Adipose tissue (tissue), 3 donors: Measurements from ENCODE around the gene ZDHHC5. TPM values are rescaled to one million over a fixed set of nuclear protein-coding genes. Genes with fewer than 3 reads are reported as not detected.
"Not testable (repeated sequence)": the region's sequence is repeated elsewhere in the genome, so short reads cannot be mapped to it uniquely, and the experiment has no call there.

ENCODE experiments used
- H3K27ac ChIP-seq: one replicate; pipeline ENCODE4 v1.5.1; 2013; ENCODE audit warnings: low read depth, low read length
- WGBS, 3 donors: extraction: QIAGEN DNeasy Blood & Tissue Kit; methylation state at CpG; one replicate each; pipeline ENCODE4 v1.1.7; 2013; 5-methylcytosine and 5-hydroxymethylcytosine counted together
- polyA plus RNA-seq, 3 donors: library from polyadenylated mRNA; stranded (reverse); fragments of 200-250 nt; gene quantifications; one replicate each; pipeline ENCODE4 v1.2.3, GENCODE V29; 2013
- donor health status: healthy with polysubstance abuse.
- donor health status: Bipolar disorder and iron deficiency.
- donor health status: healthy.

ZDHHC5 gene
- polyA plus RNA-seq, 3 donors, result 17.5 to 34.6 (median 18.0) TPM

- H3K27ac ChIP-seq, result no peak overlapping the region
- 92 to 95% (median 93%) methylated on average over 5 of the region's 5 CpGs for WGBS, 3 donors
Observed at GRCh38 chr11:57709802-57710367, 42.0 kb downstream of the ZDHHC5 start.

GRCh38 chr11:57711414-57712255 is 43.7 kb downstream of the ZDHHC5 start, which contains the start of gene MED19:
Gene MED19 (minus strand): TSS chr11:57712215. CDS start chr11:57712179, 36 bp downstream.
- H3K27ac ChIP-seq, result peak within 1 kb of the TSS; percentile 51
- WGBS, 3 donors, result 3 to 9% (median 6%) methylated on average over 51 of the region's 51 CpGs

GRCh38 chr11:57712256-57713150 is 44.6 kb downstream of the ZDHHC5 start, which contains the start of gene TMX2:
Gene TMX2 (plus strand): TSS chr11:57712593. CDS start chr11:57712619, 26 bp downstream.
- WGBS, 3 donors, result 0 to 1% (median 0%) methylated on average over 53 of the region's 53 CpGs
- peak within 1 kb of the TSS; percentile 51 for H3K27ac ChIP-seq

- 94 to 99% (median 97%) methylated on average over 2 of the region's 2 CpGs for WGBS, 3 donors
- no peak overlapping the region for H3K27ac ChIP-seq
Observed at GRCh38 chr11:57713835-57714234, 45.9 kb downstream of the ZDHHC5 start.

- not testable (repeated sequence) for H3K27ac ChIP-seq
- 96 to 100% (median 99%) methylated on average over 3 to 28 of the region's 34 CpGs for whole genome bisulfite sequencing, 3 donors
Observed at GRCh38 chr11:57716726-57717125, 48.8 kb downstream of the ZDHHC5 start.

GRCh38 chr11:57727185-57727584 is 59.3 kb downstream of the ZDHHC5 start:
- WGBS, 3 donors, result 62 to 79% (median 69%) methylated on average over 2 of the region's 2 CpGs
- no peak overlapping the region for H3K27ac ChIP-seq

GRCh38 chr11:57728829-57729228 is 60.9 kb downstream of the ZDHHC5 start:
- H3K27ac ChIP-seq, result no peak overlapping the region
- 75 to 81% (median 79%) methylated on average over 7 of the region's 7 CpGs for WGBS, 3 donors

GRCh38 chr11:57729479-57729878 is 61.6 kb downstream of the ZDHHC5 start:
- 95% methylated on average over 7 of the region's 7 CpGs for WGBS, 3 donors
- H3K27ac ChIP-seq, result no peak overlapping the region

GRCh38 chr11:57732661-57733060 is 64.7 kb downstream of the ZDHHC5 start:
- 93 to 100% (median 100%) methylated on average over 1 of the region's 1 CpG for WGBS, 3 donors
- H3K27ac ChIP-seq, result no peak overlapping the region

- WGBS, 3 donors, result 83 to 87% (median 83%) methylated on average over 3 of the region's 3 CpGs
- no peak overlapping the region for H3K27ac ChIP-seq
Observed at GRCh38 chr11:57735619-57736298, 67.8 kb downstream of the ZDHHC5 start.

GRCh38 chr11:57741132-57742086 is 73.5 kb downstream of the ZDHHC5 start, which contains the start of gene SELENOH:
Gene SELENOH (plus strand): TSS chr11:57741491. CDS start chr11:57741596, 105 bp downstream.
- WGBS, 3 donors, result 0 to 1% (median 0%) methylated on average over 73 to 75 of the region's 75 CpGs
- H3K27ac ChIP-seq, result no peak within 1 kb of the TSS

GRCh38 chr11:57742087-57742452 is 74.2 kb downstream of the ZDHHC5 start:
- 0 to 4% (median 2%) methylated on average over 10 of the region's 10 CpGs for WGBS, 3 donors
- H3K27ac ChIP-seq, result no peak overlapping the region

- 78 to 86% (median 83%) methylated on average over 2 of the region's 2 CpGs for WGBS, 3 donors
- H3K27ac ChIP-seq, result no peak overlapping the region
Observed at GRCh38 chr11:57744357-57744756, 76.4 kb downstream of the ZDHHC5 start.

- WGBS, 3 donors, result 88 to 95% (median 93%) methylated on average over 5 of the region's 5 CpGs
- H3K27ac ChIP-seq, result no peak overlapping the region
Observed at GRCh38 chr11:57745206-57745605, 77.3 kb downstream of the ZDHHC5 start.

- H3K27ac ChIP-seq, result no peak overlapping the region
- WGBS, 3 donors, result 87 to 100% (median 95%) methylated on average over 1 of the region's 1 CpG
Observed at GRCh38 chr11:57746920-57747319, 79.0 kb downstream of the ZDHHC5 start.
